ENCODE measurements around the gene GAPDH.
"Not testable (repeated sequence)": the region's sequence is repeated elsewhere in the genome, so short reads cannot be mapped to it uniquely, and the experiment has no call there.

Gene GAPDH

GRCh38 chr12:6533923-6534694, at the start of gene GAPDH:
TSS of gene GAPDH (plus strand) at chr12:6534517. CDS start at chr12:6534833, 316 bp downstream.
- no peak for DNase-seq (ENCODE audit: low read depth)

DNA sequence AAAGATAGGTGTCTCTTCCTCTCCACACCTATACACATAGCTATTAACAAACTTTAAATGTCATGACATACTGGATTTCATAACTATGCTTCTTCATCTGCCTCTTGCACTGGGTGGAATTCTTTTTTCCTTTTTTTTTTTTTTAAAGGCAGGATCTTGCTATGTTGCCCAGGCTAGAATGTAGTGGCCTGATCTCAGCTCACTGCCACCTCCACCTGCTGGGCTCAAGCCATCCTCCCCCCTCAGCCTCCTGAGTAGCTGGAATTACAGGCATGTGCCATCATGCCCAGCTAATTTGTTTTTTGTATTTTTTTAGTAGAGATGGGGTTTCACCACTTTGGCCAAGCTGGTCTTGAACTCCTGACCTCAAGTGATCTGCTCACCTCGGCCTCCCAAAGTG, 46.1 kb upstream of the GAPDH start:
- DNase-seq (ENCODE audit: low read depth), result no peak

- no peak for DNase-seq (ENCODE audit: low read depth)
Measured at GRCh38 chr12:6489449-6489848, 44.9 kb upstream of the GAPDH start.

GRCh38 chr12:6490673-6491072, 43.6 kb upstream of the GAPDH start:
- DNase-seq (ENCODE audit: low read depth), result not testable (repeated sequence)

- DNase-seq (ENCODE audit: low read depth), result peak; percentile 71
Measured at GRCh38 chr12:6492838-6493496, 41.4 kb upstream of the GAPDH start, which contains the start of gene MRPL51. TSS of gene MRPL51 (minus strand) at chr12:6493262. CDS start at chr12:6493136, 126 bp downstream.

DNA sequence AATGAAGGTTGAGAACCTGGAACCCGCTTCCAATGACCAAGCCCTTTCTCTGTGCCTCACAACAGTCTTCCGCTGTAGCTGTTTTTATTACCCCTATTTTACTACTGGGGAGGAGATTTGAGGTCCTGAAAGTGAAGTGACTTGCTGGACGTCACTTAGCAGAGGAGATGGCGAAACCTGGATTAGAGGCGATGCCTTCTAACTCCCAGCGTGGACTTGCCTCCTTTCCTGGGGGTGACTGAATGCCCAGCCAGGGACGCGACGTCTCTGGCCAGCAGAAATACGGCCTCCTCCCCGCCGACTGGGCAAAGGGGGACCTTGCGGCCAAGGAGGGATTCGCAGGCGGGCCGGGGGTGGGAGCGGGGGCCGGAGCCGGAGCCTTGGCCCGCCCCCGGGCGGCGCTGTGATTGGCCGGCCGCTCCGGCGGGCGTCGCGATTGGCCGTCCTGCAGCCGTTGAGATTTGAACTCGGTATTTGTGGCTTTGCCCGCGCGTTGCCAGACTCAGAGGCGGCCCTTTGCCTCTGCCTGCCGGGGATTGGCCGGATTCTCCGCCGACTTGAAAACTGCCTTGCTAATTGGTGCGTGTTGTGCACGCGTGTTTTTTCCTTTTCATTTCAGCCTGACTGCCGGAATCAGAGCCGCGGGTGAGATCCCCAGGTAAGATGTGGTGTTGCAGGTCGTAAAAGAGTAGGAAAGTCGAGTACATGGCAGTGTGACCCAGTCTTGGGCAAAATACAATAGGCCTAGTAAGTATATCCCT, 40.6 kb upstream of the GAPDH start, which contains the start of gene NCAPD2:
NCAPD2 (plus strand) TSS at position 606 of the 761 bp plus-strand sequence. CDS start 997 bp downstream, outside the sequence.
- DNase-seq (ENCODE audit: low read depth), result peak; percentile 79

GRCh38 chr12:6494258-6494743, 40.0 kb upstream of the GAPDH start:
- no peak for DNase-seq (ENCODE audit: low read depth)

- no peak for DNase-seq (ENCODE audit: low read depth)
Measured at GRCh38 chr12:6494968-6495367, 39.3 kb upstream of the GAPDH start.

GRCh38 chr12:6497291-6497690, 37.0 kb upstream of the GAPDH start:
- not testable (repeated sequence) for DNase-seq (ENCODE audit: low read depth)

- no peak for DNase-seq (ENCODE audit: low read depth)
Measured at GRCh38 chr12:6500466-6500865, 33.9 kb upstream of the GAPDH start.

DNA sequence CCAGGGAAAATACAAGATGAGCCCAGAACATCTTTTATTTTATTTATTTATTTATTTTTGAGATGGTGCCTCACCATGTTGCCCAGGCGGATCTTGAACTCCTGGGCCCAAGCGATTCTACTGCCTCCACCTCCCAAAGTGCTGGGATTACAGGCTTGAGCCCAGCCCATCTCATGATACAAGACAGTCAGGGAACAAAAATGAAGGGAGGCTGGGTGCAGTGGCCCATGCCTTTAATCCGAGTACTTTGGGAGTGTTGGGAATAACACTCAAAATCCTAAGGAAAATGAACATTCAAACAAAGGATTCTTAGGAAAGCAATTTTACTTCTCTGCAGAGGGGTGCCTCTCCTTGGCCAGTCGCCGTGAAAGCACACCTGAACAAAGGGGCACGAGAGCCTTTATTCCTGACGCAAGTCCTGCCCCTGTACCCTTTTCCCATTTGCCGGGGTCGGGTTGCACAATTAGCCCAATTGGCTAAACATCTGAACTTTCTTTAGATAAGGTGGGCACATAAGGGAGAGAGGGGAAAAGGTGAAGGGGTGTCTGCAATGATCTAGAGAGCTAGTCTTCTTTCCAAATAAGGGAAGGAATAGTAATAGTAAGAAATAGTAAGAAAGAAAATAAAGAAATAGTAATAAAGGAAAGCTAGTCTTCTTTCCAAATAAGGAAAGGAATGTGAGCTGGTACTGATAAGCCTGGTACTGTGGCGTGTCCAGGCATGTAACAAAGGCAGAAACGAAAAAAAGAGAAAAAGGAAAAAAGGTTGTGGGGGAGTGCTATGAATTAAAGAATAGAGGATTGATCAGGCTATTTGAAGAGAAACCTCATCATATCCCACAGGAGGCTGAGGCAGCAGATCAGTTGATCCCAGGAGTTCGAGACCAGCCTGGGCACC, 27.0 kb upstream of the GAPDH start:
- peak; percentile 13 for DNase-seq (ENCODE audit: low read depth)

GRCh38 chr12:6508087-6508486, 26.2 kb upstream of the GAPDH start:
- DNase-seq (ENCODE audit: low read depth), result no peak

- DNase-seq (ENCODE audit: low read depth), result no peak
Measured at GRCh38 chr12:6520186-6520585, 14.1 kb upstream of the GAPDH start.

DNA sequence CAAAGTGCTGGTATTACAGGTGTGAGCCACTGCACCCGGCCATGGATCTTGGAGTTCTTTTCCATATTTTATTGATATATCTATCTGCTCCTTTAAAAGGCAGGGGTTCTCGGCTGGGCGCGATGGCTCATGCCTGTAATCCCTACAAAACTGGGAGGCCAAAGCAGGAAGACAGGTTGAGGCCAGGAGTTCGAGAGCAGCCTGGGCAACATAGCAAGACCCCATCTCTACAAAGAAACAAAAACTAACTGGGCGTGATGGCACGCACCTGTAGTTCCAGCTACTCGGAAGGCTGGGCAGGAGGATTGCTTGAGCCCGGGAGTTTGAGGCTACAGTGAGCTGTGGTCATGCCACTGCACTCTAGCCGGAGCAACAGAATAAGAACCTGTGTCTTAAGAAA, 12.1 kb upstream of the GAPDH start:
- DNase-seq (ENCODE audit: low read depth), result no peak

DNA sequence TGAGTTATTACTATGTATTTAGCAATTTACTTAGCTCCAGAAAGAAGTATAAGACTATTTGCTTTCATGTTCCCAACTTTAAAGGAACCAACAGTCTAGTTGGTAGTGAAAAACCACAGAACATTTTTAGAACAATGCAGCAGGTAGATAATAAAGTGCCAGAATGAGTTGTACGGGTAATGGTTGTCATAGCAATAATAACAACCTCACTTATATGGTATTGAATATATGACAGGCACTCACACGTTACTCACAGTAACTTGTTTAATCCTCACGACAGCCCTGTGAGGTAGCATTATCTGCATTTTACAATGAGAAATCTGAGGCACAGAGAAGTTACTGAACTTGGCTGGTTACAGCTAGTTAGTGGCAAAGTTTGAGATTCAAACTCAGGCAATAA, 10.6 kb upstream of the GAPDH start:
- no peak for DNase-seq (ENCODE audit: low read depth)

- DNase-seq (ENCODE audit: low read depth), result no peak
Measured at GRCh38 chr12:6524648-6525047, 9.7 kb upstream of the GAPDH start.

- DNase-seq (ENCODE audit: low read depth), result no peak
Measured at GRCh38 chr12:6526201-6526600, 8.1 kb upstream of the GAPDH start.

- no peak for DNase-seq (ENCODE audit: low read depth)
Measured at GRCh38 chr12:6526766-6527525, 7.4 kb upstream of the GAPDH start.

GRCh38 chr12:6527711-6528110, 6.6 kb upstream of the GAPDH start:
- no peak for DNase-seq (ENCODE audit: low read depth)

DNA sequence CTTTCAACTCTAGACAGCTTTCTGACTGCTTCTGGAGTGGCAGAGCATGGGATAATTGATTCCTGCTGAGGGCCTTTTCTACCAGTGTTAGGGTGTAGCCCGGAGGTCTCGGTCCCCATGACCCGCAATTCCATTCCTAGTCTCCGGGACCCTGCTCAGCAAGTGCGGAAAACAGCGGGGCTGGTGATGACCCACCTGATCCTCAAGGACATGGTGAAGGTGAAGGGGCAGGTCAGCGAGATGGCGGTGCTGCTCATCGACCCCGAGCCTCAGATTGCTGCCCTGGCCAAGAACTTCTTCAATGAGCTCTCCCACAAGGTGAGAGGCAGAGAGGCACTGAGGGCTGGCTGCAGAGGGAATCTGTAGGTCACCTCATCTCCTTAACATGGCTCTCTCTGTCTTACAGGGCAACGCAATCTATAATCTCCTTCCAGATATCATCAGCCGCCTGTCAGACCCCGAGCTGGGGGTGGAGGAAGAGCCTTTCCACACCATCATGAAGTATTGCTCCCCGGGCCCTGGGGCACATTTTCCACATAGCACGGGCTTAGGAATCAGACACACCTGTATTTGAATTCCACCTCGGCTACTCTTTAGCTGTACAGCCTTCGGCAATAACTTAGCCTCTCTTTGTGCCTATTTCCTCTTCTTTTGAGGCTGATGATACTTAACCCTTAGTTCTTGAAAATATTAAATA, 5.6 kb upstream of the GAPDH start:
- no peak for DNase-seq (ENCODE audit: low read depth)
